K562 (cell line): ENCODE measurements around the gene ZSCAN1. TPM values are rescaled to one million over a fixed set of nuclear protein-coding genes. Genes with fewer than 3 reads are reported as not detected.

Experiments used
- ATAC-seq: fragments of 200-7000 bp; cut with Tn5 transposase; 3 replicates; pipeline ENCODE4 v1.9.1; 2020; ENCODE audit warnings: moderate library complexity
- BruUV-seq: library from RNA; stranded (reverse); fragments of 400-500 nt; replicated peaks from 2 replicates; lab custom pipeline; 2021; lab: Mats Ljungman, UMichigan
- CTCF ChIA-PET: fragments of 300-600 bp; formaldehyde crosslinking; extraction: SDS; loops from one replicate; lab custom pipeline; 2021; ENCODE audit warnings: low intra/inter-chr PET ratio; lab: Yijun Ruan, JAX
- POLR2A ChIA-PET: fragments of 300-600, 350-650 bp; sonication (Branson Sonifier 250); formaldehyde crosslinking; extraction: SDS; loops from one replicate; lab custom pipeline; 2021; ENCODE audit warnings: antibody characterized with exemption, inconsistent platforms; lab: Yijun Ruan, JAX
- DNase-seq, 4 experiments: peaks; one replicate each; pipeline versions ENCODE4 v3.0.0 to v3.0.0-alpha.2; 2011 to 2018; ENCODE audit warnings: low spot score in 3 of 4, mixed read lengths in 3 of 4; ENCODE audit errors: extremely low read depth in 1 of 4
- FAIRE-seq: peaks from 2 replicates; lab custom pipeline; 2011; peaks lifted over from hg19 to GRCh38; lab: Jason Lieb, UNC
- H2AFZ ChIP-seq: 2 replicates; pipeline ENCODE4 v1.6.0; 2011; ENCODE audit warnings: low read depth, low read length, control low read depth, inconsistent platforms
- H3K27ac ChIP-seq: fragments of 200-600 bp; 3 replicates; pipeline ENCODE4 v1.8.0; 2011; ENCODE audit warnings: low read depth, mild to moderate bottlenecking, control low read depth, inconsistent platforms, low read length, moderate library complexity, mixed read lengths; ENCODE audit errors: extremely low read depth
- H3K27me3 ChIP-seq, 2 experiments: fragments of 300-600 bp in 1 of 2; 2 replicates in 1 of 2; 3 replicates in 1 of 2; pipeline versions ENCODE4 v1.6.0 to v1.8.0; 2011; ENCODE audit warnings: inconsistent platforms in 2 of 2, low read length in 2 of 2, mild to moderate bottlenecking in 1 of 2, mixed read lengths in 1 of 2, moderate library complexity in 1 of 2; ENCODE audit not compliant: control insufficient read depth in 2 of 2, insufficient read depth in 2 of 2
- H3K36me3 ChIP-seq: fragments of 300-600 bp; 3 replicates; pipeline ENCODE4 v1.8.0; 2011; ENCODE audit warnings: mild to moderate bottlenecking, low read length, inconsistent platforms; ENCODE audit not compliant: control insufficient read depth, insufficient read depth
- H3K4me1 ChIP-seq, 2 experiments: fragments of 200-600 bp in 1 of 2; replicated peaks in 1 of 2; 2 replicates in 1 of 2; 3 replicates in 1 of 2; pipeline versions ENCODE4 v1.5.1 to v1.8.0; 2011; ENCODE audit warnings: inconsistent platforms in 2 of 2, low read length in 2 of 2, mild to moderate bottlenecking in 1 of 2, mixed read lengths in 1 of 2, moderate library complexity in 1 of 2; ENCODE audit not compliant: control insufficient read depth in 2 of 2, insufficient read depth in 2 of 2
- H3K4me2 ChIP-seq: 2 replicates; pipeline ENCODE4 v1.6.1; 2011; ENCODE audit warnings: low read length, control low read depth, inconsistent platforms, mixed read lengths; ENCODE audit not compliant: insufficient read depth
- H3K4me3 ChIP-seq: fragments of 200-600 bp; sonication (generic), shearing (Covaris generic); 2 replicates; pipeline ENCODE4 v1.5.1; 2016; ENCODE audit warnings: control low read depth, inconsistent platforms
- H3K79me2 ChIP-seq: fragments of 200-600 bp; 3 replicates; pipeline ENCODE4 v1.8.0; 2011; ENCODE audit warnings: low read length, inconsistent platforms; ENCODE audit not compliant: control insufficient read depth, insufficient read depth
- H3K9ac ChIP-seq, 2 experiments: 2 replicates each; pipeline versions ENCODE4 v1.6.0 to v1.6.1; 2011; ENCODE audit warnings: low read depth in 2 of 2, low read length in 2 of 2, control low read depth in 1 of 2, inconsistent platforms in 1 of 2, mild to moderate bottlenecking in 1 of 2, mixed read lengths in 1 of 2; ENCODE audit not compliant: insufficient read depth in 1 of 2
- H3K9me1 ChIP-seq: one replicate; pipeline ENCODE4 v1.6.0; 2011; ENCODE audit warnings: inconsistent platforms, mild to moderate bottlenecking, low read length, moderate library complexity; ENCODE audit not compliant: control insufficient read depth, insufficient read depth
- H3K9me3 ChIP-seq: replicated peaks from 2 replicates; pipeline ENCODE4 v1.5.1; 2011; ENCODE audit warnings: low read depth, low read length, inconsistent platforms; ENCODE audit not compliant: control insufficient read depth, insufficient read depth
- H4K20me1 ChIP-seq: replicated peaks from 2 replicates; pipeline ENCODE4 v1.6.1; 2011; ENCODE audit warnings: low read length, inconsistent platforms, mixed read lengths; ENCODE audit not compliant: control insufficient read depth, insufficient read depth
- ATF1 ChIP-seq, 2 experiments: fragments of 450-650 bp in 1 of 2; IDR thresholded peaks; 2 replicates each; pipeline ENCODE4 v1.6.1; 2016; ENCODE audit warnings: missing compliant biosample characterization in 1 of 2, missing genetic modification characterization in 1 of 2
- HNRNPUL1 ChIP-seq: fragments of 200-400 bp; formaldehyde crosslinking; IDR thresholded peaks from 2 replicates; pipeline ENCODE4 v1.6.1; 2017; ENCODE audit warnings: low read length
- MTA1 ChIP-seq: fragments of 450-650 bp; IDR thresholded peaks from 2 replicates; pipeline ENCODE4 v1.6.1; 2017; ENCODE audit warnings: borderline replicate concordance
- NELFE ChIP-seq: IDR thresholded peaks from 2 replicates; pipeline ENCODE4 v1.6.1; 2011; ENCODE audit warnings: mild to moderate bottlenecking; ENCODE audit not compliant: insufficient read depth, insufficient read length
- NR0B1 ChIP-seq: fragments of 450-650 bp; IDR thresholded peaks from one replicate; pipeline ENCODE4 v1.6.1; 2018; ENCODE audit warnings: mild to moderate bottlenecking, moderate library complexity; ENCODE audit not compliant: partially characterized antibody
- SPI1 ChIP-seq: IDR thresholded peaks from 2 replicates; pipeline ENCODE4 v1.6.1; 2011; ENCODE audit warnings: low read depth, low read length, control low read depth, borderline replicate concordance
- THAP12 ChIP-seq: fragments of 250-450 bp; sonication (Bioruptor Pico); IDR thresholded peaks from 2 replicates; pipeline ENCODE4 v1.9.0; 2021; ENCODE audit warnings: mild to moderate bottlenecking, inconsistent platforms
- ZBTB7A ChIP-seq: IDR thresholded peaks from 2 replicates; pipeline ENCODE4 v1.6.1; 2011; ENCODE audit warnings: low read depth, mild to moderate bottlenecking, low read length, moderate library complexity, borderline replicate concordance; ENCODE audit not compliant: control insufficient read depth
- ZNF431 ChIP-seq: sonication (generic); formaldehyde crosslinking; IDR thresholded peaks from 2 replicates; pipeline ENCODE4 v1.8.0; 2022; ENCODE audit warnings: mild to moderate bottlenecking, missing genetic modification reagents
- WGBS: fragments of 100-300 bp; shearing (Covaris generic); methylation state at CpG from one replicate; pipeline ENCODE4 v1.1.6; 2016; ENCODE audit warnings: low coverage, mixed read lengths; ENCODE audit not compliant: insufficient coverage; ENCODE audit errors: missing lambda C conversion rate; 5-methylcytosine and 5-hydroxymethylcytosine counted together
- in situ Hi-C: fragments of 300-500 bp; cut with MboI; formaldehyde crosslinking; loops from 4 replicates; pipeline ENCODE4 v1.15.0; 2018; ENCODE audit warnings: inconsistent platforms, mixed read lengths
- intact Hi-C: fragments of 100-400 bp; cut with micrococcal nuclease; formaldehyde crosslinking; loops from 2 replicates; pipeline ENCODE4 v1.14.2; 2022
- polyA plus RNA-seq, 8 experiments: library from polyadenylated mRNA; depleted of rRNA in 4 of 8; stranded (reverse) in 5 of 8; unstranded in 3 of 8; fragments of >200 nt; fragmentation: Nextera tagmentation in 2 of 8; fragmentation: Illumina TruSeq in 1 of 8; extraction: Ambion mirVana in 2 of 8; extraction: Trizol in 1 of 8; gene quantifications; 2 replicates each; pipeline versions ENCODE4 v1.2.1 to v1.2.3, GENCODE V29; 2011 to 2014; ENCODE audit warnings: inconsistent platforms in 1 of 8, missing spikeins in 1 of 8
- total RNA-seq, 7 experiments: library from RNA; depleted of rRNA in 6 of 7; stranded (reverse); fragments of >200 nt in 6 of 7; fragmentation: Illumina TruSeq in 2 of 7; extraction: Trizol in 2 of 7; gene quantifications; 2 replicates each; pipeline versions ENCODE4 v1.2.1 to v1.2.3, GENCODE V29; 2011 to 2021; ENCODE audit warnings: low replicate concordance in 1 of 7

Gene ZSCAN1
- total and polyA plus RNA-seq, 9 of the 15 experiments (the other 6 are each of a cell fraction or from before 2014, with no cell fraction given), result not detected

- TF ChIP-seq THAP12 (CRISPR knock-in tag) (no peak), MTA1 (no peak)
These were observed 50.9 kb downstream of the ZSCAN1 start (continued) for GRCh38 chr19:58084596-58085347.

GRCh38 chr19:58085348-58085875 lies 51.6 kb downstream of the ZSCAN1 start:
- in situ Hi-C loops (no loop called here), intact Hi-C loops (no loop called here)
- no peak for TF ChIP-seq NELFE
- no peak for TF ChIP-seq ATF1 (CRISPR knock-in tag; IDR thresholded peaks at IDR 0.05)
- TF ChIP-seq ATF1 (tag; IDR thresholded peaks at IDR 0.05), result no peak
- no peak for TF ChIP-seq SPI1
- no peak for TF ChIP-seq ZNF431
- TF ChIP-seq HNRNPUL1, result no peak
- TF ChIP-seq ZBTB7A, result no peak
- no peak for TF ChIP-seq NR0B1
- H3K36me3 ChIP-seq, result no peaks in the 10 kb centered on the region
- ChIA-PET POLR2A (no interaction called here), CTCF (no interaction called here)
- H3K9me1 ChIP-seq, result no peaks in the 10 kb centered on the region
- H3K4me3 ChIP-seq, result no peak overlapping the region
- no peaks in the 10 kb centered on the region for H3K79me2 ChIP-seq
- no peaks in the 10 kb centered on the region for H3K27me3 ChIP-seq
- no peak for ATAC-seq
- 1% methylated on average over 24 of the region's 29 CpGs for WGBS
- no peak overlapping the region for H3K27ac ChIP-seq
- no peaks in the 10 kb centered on the region for H4K20me1 ChIP-seq
- H3K9ac ChIP-seq, result no peak overlapping the region
- no TSS peak for BruUV-seq
- no peaks in the 10 kb centered on the region; the same call in 1 of the 2 replicates for H3K9me3 ChIP-seq
- no peak for FAIRE-seq
- H2AFZ ChIP-seq, result no peak overlapping the region
- peaks cover 0 to 7% of the 10 kb centered on the region in 2 experiments; a peak in 1 of 5 replicates for H3K4me1 ChIP-seq
- no peak overlapping the region for H3K4me2 ChIP-seq
- no peak for DNase-seq
